Measurements from ENCODE around the gene DSCAM. TPM values are rescaled to one million over a fixed set of nuclear protein-coding genes. Genes with fewer than 3 reads are reported as not detected.

DSCAM gene
- total and polyA plus RNA-seq, 2 donors (not counting 3 experiments of a cell fraction or from before 2014, with no cell fraction given), result not detected

DNA sequence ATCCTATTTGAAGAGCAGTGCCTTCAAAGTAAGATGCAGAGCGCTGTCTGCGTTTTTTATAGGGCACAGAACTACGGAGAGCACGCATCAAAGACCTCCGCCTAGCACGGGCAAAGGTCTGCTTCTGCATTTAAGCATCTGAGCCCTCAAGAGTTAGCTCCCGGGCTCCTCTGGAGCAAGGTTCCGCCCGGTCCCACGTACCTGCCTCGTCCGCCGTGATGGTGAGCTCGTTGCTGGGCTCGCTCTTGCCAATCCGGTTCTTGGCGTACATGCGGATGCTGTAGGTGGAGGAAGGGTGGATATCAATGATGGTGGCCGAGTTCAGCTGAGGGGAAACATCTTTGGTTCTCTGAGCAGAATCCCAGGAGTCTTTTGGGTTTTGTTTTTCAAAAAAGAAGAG is 668.2 kb downstream of the DSCAM start:
- POLR2A ChIA-PET, result interaction anchor here (0.7 kb wide), 1 partner anchor 179 kb away, joined by 10 read pairs; no protein-coding TSS in a partner anchor
- intact Hi-C loops (cut with micrococcal nuclease), result no loop called here
- FAIRE-seq, result no peak
- no peak for TF ChIP-seq POLR2A (IDR thresholded peaks at IDR 0.05; ENCODE audit: low read depth, low read length)
- TF ChIP-seq FOS (IDR thresholded peaks at IDR 0.05; ENCODE audit: borderline replicate concordance, insufficient read depth, low read length), result no peak
- TF ChIP-seq MYC (IDR thresholded peaks at IDR 0.05; ENCODE audit: low read depth, low read length), result no peak
- TF ChIP-seq JUN (IDR thresholded peaks at IDR 0.05; ENCODE audit: borderline replicate concordance, insufficient read depth, insufficient read length, low read depth), result no peak
- TF ChIP-seq EZH2 (IDR thresholded peaks at IDR 0.05; ENCODE audit: borderline replicate concordance, low read depth, low read length, severe bottlenecking), result no peak
- TF ChIP-seq CTCF (IDR thresholded peaks at IDR 0.05; ENCODE audit: extremely low read depth in 1 of 2, insufficient read depth in 1 of 2, low read depth in 1 of 2, low read length in 2 of 2), result no peak
- no peak for TF ChIP-seq POLR2AphosphoS5 (IDR thresholded peaks at IDR 0.05; ENCODE audit: insufficient read depth, low read depth, low read length)
- CTCF ChIA-PET, result no interaction called here
- Histone ChIP-seq H3K36me3 (ENCODE audit: control insufficient read depth in 2 of 2, extremely low read depth in 1 of 2, insufficient read depth in 2 of 2, low read length in 2 of 2) (no peaks in the 10 kb centered on the region), H3K9ac (replicated peaks; ENCODE audit: extremely low read depth, insufficient read depth, low read length) (no peak overlapping the region), H3K4me1 (ENCODE audit: control insufficient read depth, extremely low read depth, insufficient read depth, low read length) (no peaks in the 10 kb centered on the region), H3K27me3 (ENCODE audit: control insufficient read depth in 2 of 2, insufficient read depth in 2 of 2, low read length in 2 of 2) (no peaks in the 10 kb centered on the region), H3K79me2 (ENCODE audit: control insufficient read depth, insufficient read depth, low read length) (no peaks in the 10 kb centered on the region), H2AFZ (ENCODE audit: low read depth, low read length) (no peak overlapping the region), H4K20me1 (replicated peaks; ENCODE audit: control insufficient read depth, extremely low read depth, insufficient read depth, low read length) (no peaks in the 10 kb centered on the region), H3K4me3 (replicated peaks in 1 of 3; ENCODE audit: insufficient read depth in 1 of 3, low read depth in 1 of 3, low read length in 3 of 3) (no peak overlapping the region), H3K4me2 (ENCODE audit: insufficient read depth, low read length) (no peak overlapping the region), H3K9me1 (replicated peaks; ENCODE audit: control insufficient read depth, extremely low read depth, insufficient read depth, low read length) (no peaks in the 10 kb centered on the region), H3K9me3 (replicated peaks; ENCODE audit: control insufficient read depth, insufficient read depth, low read length) (peaks cover 6% of the 10 kb centered on the region), H3K27ac (ENCODE audit: insufficient read depth, low read depth, low read length) (no peak overlapping the region)
- BruUV-seq (replicated peaks), result no TSS peak
- DNase-seq (ENCODE audit: low read depth, low spot score), result no peak
- dilution Hi-C loops (cut with MboI; ENCODE audit: extremely low pct_ligation_motif_present, low sequenced_read_pairs), result no loop called here

GRCh38 chr21:40177979-40178378 is 669.0 kb downstream of the DSCAM start:
- H3K4me3 ChIP-seq (replicated peaks in 1 of 3; ENCODE audit: insufficient read depth in 1 of 3, low read depth in 1 of 3, low read length in 3 of 3), result no peak overlapping the region
- no peak overlapping the region for H3K4me2 ChIP-seq (ENCODE audit: insufficient read depth, low read length)
- H3K4me1 ChIP-seq (ENCODE audit: control insufficient read depth, extremely low read depth, insufficient read depth, low read length), result no peaks in the 10 kb centered on the region
- no peak overlapping the region for H2AFZ ChIP-seq (ENCODE audit: low read depth, low read length)
- no TSS peak for BruUV-seq (replicated peaks)
- intact Hi-C loops (cut with micrococcal nuclease), result no loop called here
- no peak overlapping the region for H3K27ac ChIP-seq (ENCODE audit: insufficient read depth, low read depth, low read length)
- TF ChIP-seq GATA2 (IDR thresholded peaks at IDR 0.05; ENCODE audit: insufficient read depth, insufficient read length, low read depth, low read length) (no peak), MAX (IDR thresholded peaks at IDR 0.05; ENCODE audit: insufficient read depth, insufficient read length) (no peak), POLR2AphosphoS5 (IDR thresholded peaks at IDR 0.05; ENCODE audit: insufficient read depth, low read depth, low read length) (no peak), JUN (IDR thresholded peaks at IDR 0.05; ENCODE audit: borderline replicate concordance, insufficient read depth, insufficient read length, low read depth) (no peak), FOS (IDR thresholded peaks at IDR 0.05; ENCODE audit: borderline replicate concordance, insufficient read depth, low read length) (no peak), MYC (IDR thresholded peaks at IDR 0.05; ENCODE audit: low read depth, low read length) (no peak)
- dilution Hi-C loops (cut with MboI; ENCODE audit: extremely low pct_ligation_motif_present, low sequenced_read_pairs), result no loop called here
- H3K9ac ChIP-seq (replicated peaks; ENCODE audit: extremely low read depth, insufficient read depth, low read length), result no peak overlapping the region
- no peaks in the 10 kb centered on the region for H3K27me3 ChIP-seq (ENCODE audit: control insufficient read depth in 2 of 2, insufficient read depth in 2 of 2, low read length in 2 of 2)
- H3K9me3 ChIP-seq (replicated peaks; ENCODE audit: control insufficient read depth, insufficient read depth, low read length), result peaks cover 6% of the 10 kb centered on the region
- CTCF ChIA-PET, result no interaction called here
- no peaks in the 10 kb centered on the region for H3K79me2 ChIP-seq (ENCODE audit: control insufficient read depth, insufficient read depth, low read length)
- H4K20me1 ChIP-seq (replicated peaks; ENCODE audit: control insufficient read depth, extremely low read depth, insufficient read depth, low read length), result no peaks in the 10 kb centered on the region
- no peaks in the 10 kb centered on the region for H3K36me3 ChIP-seq (ENCODE audit: control insufficient read depth in 2 of 2, extremely low read depth in 1 of 2, insufficient read depth in 2 of 2, low read length in 2 of 2)
- no peaks in the 10 kb centered on the region for H3K9me1 ChIP-seq (replicated peaks; ENCODE audit: control insufficient read depth, extremely low read depth, insufficient read depth, low read length)
- DNase-seq (ENCODE audit: low read depth, low spot score) (no peak), FAIRE-seq (no peak)
- POLR2A ChIA-PET, result no interaction called here
